Body of pancreas (tissue), 4 donors: ENCODE results near the gene USP6NL.

ENCODE experiments used
- CTCF ChIP-seq, 7 experiments: fragments of 450-650 bp in 4 of 7; fragments of 200-600 bp in 3 of 7; sonication (generic) in 3 of 7; IDR thresholded peaks; one replicate each; pipeline ENCODE4 v1.5.1; 2016 to 2019; ENCODE audit warnings: antibody characterized with exemption in 7 of 7
- POLR2A ChIP-seq, 3 donors: fragments of 450-650 bp; IDR thresholded peaks; one replicate each; pipeline ENCODE4 v1.6.1; 2016; ENCODE audit warnings: antibody characterized with exemption in 3 of 3, mild to moderate bottlenecking in 2 of 3

GRCh38 chr10:11409357-11409756 lies 202.1 kb downstream of the USP6NL start:
- no peak for TF ChIP-seq CTCF (IDR thresholded peaks at IDR 0.05)
- no peak for TF ChIP-seq POLR2A (IDR thresholded peaks at IDR 0.05)
